GM12872 (cell line): Measurements from ENCODE around the gene GPR33.

Source experiments
- CTCF ChIP-seq: IDR thresholded peaks from 3 replicates; pipeline ENCODE4 v1.5.1; 2011; ENCODE audit warnings: low read depth, mild to moderate bottlenecking, low read length, moderate library complexity; ENCODE audit not compliant: insufficient read depth

GPR33 gene

GRCh38 chr14:31510222-31510621 is 22.4 kb upstream of the GPR33 start:
- peak; percentile 29; the same call in 1 of the 3 replicates for TF ChIP-seq CTCF

GRCh38 chr14:31508135-31508534 is 20.3 kb upstream of the GPR33 start:
- no peak for TF ChIP-seq CTCF

DNA sequence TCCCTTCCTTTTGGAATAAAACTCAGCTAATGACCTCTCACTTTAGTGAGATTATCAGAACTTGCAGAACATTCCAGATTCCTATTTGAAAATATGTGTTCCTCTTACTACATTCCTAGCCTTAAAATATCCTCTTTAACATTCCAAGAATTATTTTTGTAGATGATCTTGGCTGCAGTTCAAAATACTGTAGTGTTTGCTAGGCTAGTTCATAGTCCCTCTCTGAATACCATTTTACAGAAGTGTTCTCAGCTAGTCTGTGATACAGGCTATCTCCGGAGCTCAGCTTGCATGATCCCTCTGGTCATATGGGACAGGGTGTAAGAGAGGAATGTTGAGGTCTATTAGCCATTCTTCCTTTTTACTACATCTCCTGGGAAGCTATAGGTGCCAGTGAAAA is 17.6 kb upstream of the GPR33 start:
- no peak for TF ChIP-seq CTCF

DNA sequence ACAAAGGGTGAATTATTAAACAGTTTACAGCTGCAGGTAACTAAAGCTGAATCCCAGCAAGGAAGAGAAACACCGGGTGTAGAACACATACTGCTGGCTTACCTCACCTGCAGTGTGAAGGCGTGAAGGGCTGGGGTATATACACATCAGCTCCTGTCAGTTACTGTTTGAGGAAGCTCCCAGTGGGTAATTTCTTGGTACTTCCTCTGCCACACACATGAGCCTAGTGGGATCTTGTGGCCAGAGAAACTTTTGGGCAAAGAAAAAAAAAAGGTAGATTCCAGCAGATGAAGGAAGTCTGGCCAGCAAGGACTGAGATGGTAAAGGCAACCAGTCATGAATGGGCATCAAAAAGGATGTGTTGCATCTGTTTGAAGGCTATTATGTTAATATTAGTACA is 14.0 kb upstream of the GPR33 start:
- no peak for TF ChIP-seq CTCF

- TF ChIP-seq CTCF: no peak
These were observed 5.1 kb upstream of the GPR33 start for GRCh38 chr14:31492759-31493498.

DNA sequence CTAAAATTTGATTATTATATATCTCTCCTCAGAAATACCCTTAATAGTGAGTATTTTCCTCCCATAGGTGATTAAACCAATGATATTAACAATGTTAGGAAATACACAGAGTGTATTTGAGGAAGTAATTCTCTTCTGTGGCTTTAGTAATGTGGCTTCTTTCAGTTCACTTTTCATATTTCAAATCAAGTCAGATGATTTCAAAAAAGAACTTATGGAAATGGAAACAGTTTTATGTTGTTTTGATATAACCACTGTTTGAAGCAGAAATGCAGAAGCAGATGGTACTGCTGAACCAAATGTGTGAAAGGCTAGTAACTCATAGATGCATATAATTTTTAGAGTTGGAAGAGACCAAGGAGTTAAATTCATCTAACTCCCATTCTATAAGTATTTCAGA is 1.9 kb upstream of the GPR33 start:
- no peak for TF ChIP-seq CTCF

GRCh38 chr14:31486764-31487163 is 1.1 kb downstream of the GPR33 start:
- no peak for TF ChIP-seq CTCF
